AG04450 (cell line): ENCODE results near the gene KANK2. TPM values are rescaled to one million over a fixed set of nuclear protein-coding genes. Genes with fewer than 3 reads are reported as not detected.

ENCODE experiments used
- CTCF ChIA-PET: fragments of 300-600, 350-600 bp; formaldehyde crosslinking; extraction: SDS; loops from one replicate; lab custom pipeline; 2022; ENCODE audit warnings: antibody characterized with exemption, inconsistent platforms; lab: Charles Lee
- POLR2A ChIA-PET: fragments of 350-600 bp; formaldehyde crosslinking; extraction: SDS; loops from one replicate; lab custom pipeline; 2021; ENCODE audit warnings: antibody characterized with exemption, inconsistent platforms; lab: Yijun Ruan, JAX
- DNase-seq: peaks from one replicate; pipeline ENCODE4 v3.0.0-alpha.2; 2011; ENCODE audit warnings: low read depth, low spot score
- H3K27ac ChIP-seq: one replicate; pipeline ENCODE4 v1.5.1; 2012; ENCODE audit warnings: low read depth, low read length, control low read depth
- H3K27me3 ChIP-seq: one replicate; pipeline ENCODE4 v1.6.0; 2012; ENCODE audit warnings: low read length; ENCODE audit not compliant: control insufficient read depth, insufficient read depth
- H3K4me3 ChIP-seq: 2 replicates; pipeline ENCODE4 v1.5.1; 2011; ENCODE audit warnings: mild to moderate bottlenecking, low read depth, low read length, control low read depth
- H3K9me3 ChIP-seq: 2 replicates; pipeline ENCODE4 v1.5.1; 2012; ENCODE audit warnings: low read length; ENCODE audit not compliant: control insufficient read depth, insufficient read depth
- polyA plus RNA-seq: library from polyadenylated mRNA; depleted of rRNA; stranded (reverse); fragments of >200 nt; gene quantifications from 2 replicates; pipeline ENCODE4 v1.2.3, GENCODE V29; 2011
- TF ChIP-seq, protein P1 (sequence below): IDR thresholded peaks from 2 replicates; pipeline ENCODE4 v1.5.1; 2011; ENCODE audit warnings: low read depth, low read length, control low read depth, inconsistent platforms

KANK2 gene
- polyA plus RNA-seq, 1 experiment: 83.2 TPM

DNA sequence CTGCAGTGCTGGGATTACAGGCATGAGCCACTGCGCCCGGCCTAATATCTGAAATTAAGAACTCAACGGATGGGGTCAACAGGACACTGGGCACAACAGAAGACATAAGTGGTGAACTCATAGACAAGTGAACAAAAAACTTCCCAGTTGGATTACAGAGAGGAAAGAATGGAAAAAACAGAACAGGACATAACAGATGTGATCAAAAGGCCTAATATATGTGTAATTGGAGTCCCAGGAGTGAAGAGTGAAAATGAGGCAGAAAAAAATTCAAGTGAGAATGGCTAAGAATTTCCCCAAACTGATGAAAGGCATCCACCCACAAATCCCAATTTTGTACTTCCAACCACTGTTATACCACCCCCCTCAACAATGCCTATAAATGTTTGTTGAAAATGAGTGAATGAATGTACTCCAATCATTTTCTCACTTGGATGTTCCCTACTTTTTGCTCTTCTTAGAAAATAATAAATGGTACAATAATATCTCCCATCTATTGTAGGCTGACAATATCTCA is 23.8 kb upstream of the KANK2 start:
- H3K27me3 ChIP-seq: no peaks in the 10 kb centered on the region
- no peak overlapping the region for H3K4me3 ChIP-seq
- no peak overlapping the region for H3K27ac ChIP-seq
- TF ChIP-seq, protein P1, sequence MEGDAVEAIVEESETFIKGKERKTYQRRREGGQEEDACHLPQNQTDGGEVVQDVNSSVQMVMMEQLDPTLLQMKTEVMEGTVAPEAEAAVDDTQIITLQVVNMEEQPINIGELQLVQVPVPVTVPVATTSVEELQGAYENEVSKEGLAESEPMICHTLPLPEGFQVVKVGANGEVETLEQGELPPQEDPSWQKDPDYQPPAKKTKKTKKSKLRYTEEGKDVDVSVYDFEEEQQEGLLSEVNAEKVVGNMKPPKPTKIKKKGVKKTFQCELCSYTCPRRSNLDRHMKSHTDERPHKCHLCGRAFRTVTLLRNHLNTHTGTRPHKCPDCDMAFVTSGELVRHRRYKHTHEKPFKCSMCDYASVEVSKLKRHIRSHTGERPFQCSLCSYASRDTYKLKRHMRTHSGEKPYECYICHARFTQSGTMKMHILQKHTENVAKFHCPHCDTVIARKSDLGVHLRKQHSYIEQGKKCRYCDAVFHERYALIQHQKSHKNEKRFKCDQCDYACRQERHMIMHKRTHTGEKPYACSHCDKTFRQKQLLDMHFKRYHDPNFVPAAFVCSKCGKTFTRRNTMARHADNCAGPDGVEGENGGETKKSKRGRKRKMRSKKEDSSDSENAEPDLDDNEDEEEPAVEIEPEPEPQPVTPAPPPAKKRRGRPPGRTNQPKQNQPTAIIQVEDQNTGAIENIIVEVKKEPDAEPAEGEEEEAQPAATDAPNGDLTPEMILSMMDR: no peak
- no peak for DNase-seq
- CTCF ChIA-PET: no interaction called here
- H3K9me3 ChIP-seq: peaks cover 24% of the 10 kb centered on the region
- POLR2A ChIA-PET: no interaction called here

DNA sequence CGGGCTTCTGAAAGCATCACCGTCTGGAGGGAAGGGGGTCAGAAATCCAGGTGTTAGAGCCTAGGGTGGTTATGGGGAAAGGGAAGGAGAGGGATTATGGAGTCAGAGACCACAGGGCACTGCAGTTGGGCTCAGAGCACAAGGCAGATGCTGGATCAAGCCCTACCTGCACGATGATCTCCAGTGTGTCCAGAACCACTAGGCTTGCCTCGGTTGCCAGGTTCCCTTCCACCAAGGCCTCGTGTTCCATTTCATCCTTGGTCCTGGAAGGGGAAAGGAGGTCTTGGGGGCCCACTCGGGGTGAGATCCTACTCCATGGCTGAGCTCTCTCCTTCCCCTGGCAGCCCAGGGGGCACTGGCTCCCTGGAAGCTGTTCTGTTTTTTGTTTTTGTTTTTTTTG is 17.0 kb upstream of the KANK2 start:
- H3K9me3 ChIP-seq: peaks cover 7% of the 10 kb centered on the region
- H3K27me3 ChIP-seq: no peaks in the 10 kb centered on the region
- DNase-seq: no peak
- H3K4me3 ChIP-seq: no peak overlapping the region
- POLR2A ChIA-PET: no interaction called here
- H3K27ac ChIP-seq: no peak overlapping the region
- TF ChIP-seq, protein P1: no peak
- CTCF ChIA-PET: interaction anchor here (0.7 kb wide), 1 partner anchor 47 kb away, joined by 6 read pairs; no protein-coding TSS in a partner anchor

DNA sequence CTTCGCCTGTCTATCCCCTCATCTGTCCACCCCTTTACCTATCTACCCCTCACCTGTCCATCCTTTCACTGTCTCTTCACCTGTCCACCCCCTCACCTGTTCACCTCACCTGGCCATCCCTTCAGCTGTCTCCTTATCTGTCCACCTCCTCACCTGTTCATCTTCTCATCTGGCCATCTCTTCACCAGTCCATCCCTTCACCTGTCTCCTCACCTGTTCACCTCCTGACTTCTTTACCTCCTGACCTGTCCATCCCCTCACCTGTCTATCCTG is 13.2 kb upstream of the KANK2 start:
- no peak overlapping the region for H3K4me3 ChIP-seq
- POLR2A ChIA-PET: no interaction called here
- H3K27ac ChIP-seq: no peak overlapping the region
- H3K9me3 ChIP-seq: no peaks in the 10 kb centered on the region
- DNase-seq: no peak
- CTCF ChIA-PET: no interaction called here
- TF ChIP-seq, protein P1: no peak
- H3K27me3 ChIP-seq: no peaks in the 10 kb centered on the region

DNA sequence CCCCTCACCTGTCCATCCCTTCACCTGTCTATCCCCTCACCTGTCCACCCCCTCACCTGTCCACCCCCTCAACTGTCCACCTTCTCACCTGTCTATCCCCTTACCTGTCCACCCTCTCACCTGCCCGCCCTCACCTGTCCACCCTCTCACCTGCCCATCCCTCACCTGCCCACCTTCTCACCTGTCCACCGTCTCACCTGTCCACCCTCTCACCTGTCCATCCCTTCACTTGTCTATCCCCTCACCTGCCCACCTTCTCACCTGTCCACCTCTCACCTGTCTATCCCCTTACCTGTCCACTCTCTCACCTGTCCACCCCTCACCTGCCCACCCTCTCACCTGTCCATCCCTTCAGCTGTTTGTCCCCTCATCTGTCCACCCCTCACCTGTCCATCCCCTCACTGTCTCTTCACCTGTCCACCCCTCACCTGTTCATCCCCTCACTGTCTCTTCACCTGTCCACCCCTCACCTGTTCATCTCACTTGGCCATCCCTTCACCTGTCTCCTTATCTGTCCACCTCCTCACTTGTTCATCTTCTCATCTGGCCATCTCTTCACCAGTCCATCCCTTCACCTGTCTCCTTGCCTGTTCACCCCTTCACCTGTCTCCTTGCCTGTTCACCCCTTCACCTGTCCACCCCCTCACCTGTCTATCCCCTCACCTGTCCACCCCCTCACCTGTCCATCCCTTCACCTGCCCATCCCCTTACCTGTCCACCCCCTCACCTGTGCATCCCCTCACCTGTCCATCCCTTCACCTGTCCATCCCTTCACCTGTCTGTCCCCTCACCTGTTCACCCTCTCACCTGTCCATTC is 12.7 kb upstream of the KANK2 start:
- CTCF ChIA-PET: no interaction called here
- DNase-seq: no peak
- Histone ChIP-seq H3K27me3 (no peaks in the 10 kb centered on the region), H3K27ac (no peak overlapping the region), H3K4me3 (no peak overlapping the region), H3K9me3 (no peaks in the 10 kb centered on the region)
- TF ChIP-seq, protein P1: no peak
- POLR2A ChIA-PET: no interaction called here

DNA sequence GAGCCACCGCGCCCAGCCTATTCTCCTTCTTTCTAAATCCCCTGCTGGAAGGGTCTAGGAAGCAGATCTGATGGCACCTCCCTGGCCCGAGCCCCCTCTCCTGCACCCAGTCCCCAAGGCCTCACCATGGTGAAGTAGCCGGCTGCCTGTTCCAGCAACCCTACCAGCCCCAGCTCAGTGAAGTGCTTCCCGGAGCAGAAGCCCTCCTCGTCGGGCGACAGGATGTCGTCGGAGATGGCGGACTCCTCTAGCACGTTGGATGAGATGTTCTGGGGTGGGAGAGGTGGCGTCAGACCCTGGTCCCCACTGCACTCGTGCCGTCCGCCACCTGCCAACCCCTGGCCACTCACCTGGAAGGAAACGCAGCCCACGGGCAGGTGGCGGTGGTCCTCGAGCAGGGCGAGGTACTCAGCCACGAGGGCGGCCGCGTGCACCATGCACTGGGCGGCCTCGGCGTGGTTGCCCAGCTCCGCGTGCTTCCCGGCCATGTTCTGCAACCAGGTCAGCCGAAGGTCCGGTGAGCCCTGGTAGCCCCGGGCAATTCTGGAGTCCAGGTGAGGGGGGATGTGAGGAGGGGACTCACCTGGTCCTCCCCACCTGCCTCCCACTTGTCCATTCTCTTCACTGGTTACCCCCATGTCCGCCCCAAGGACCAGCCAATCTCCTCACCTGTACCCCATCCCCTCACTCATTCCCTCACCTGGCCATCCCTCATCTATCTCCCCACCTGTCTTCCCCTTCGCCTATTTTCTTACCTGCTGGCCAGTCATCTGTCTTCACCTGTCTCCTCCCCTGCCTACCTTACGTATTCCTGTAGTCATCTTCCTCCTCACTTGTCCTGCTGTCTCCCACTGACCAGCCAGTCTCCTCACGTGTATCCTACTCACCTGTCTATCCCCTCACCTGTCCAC is 11.5 kb upstream of the KANK2 start:
- Histone ChIP-seq H3K27me3 (no peaks in the 10 kb centered on the region), H3K4me3 (no peak overlapping the region), H3K27ac (no peak overlapping the region), H3K9me3 (no peaks in the 10 kb centered on the region)
- DNase-seq: no peak
- POLR2A ChIA-PET: interaction anchor here (0.7 kb wide), 1 partner anchor 66 kb away, joined by 5 read pairs; no protein-coding TSS in a partner anchor
- CTCF ChIA-PET: no interaction called here
- TF ChIP-seq, protein P1: no peak
